MCF 10A (cell line): ENCODE data around the gene MOB3A. TPM values are rescaled to one million over a fixed set of nuclear protein-coding genes. Genes with fewer than 3 reads are reported as not detected.
"Not testable (repeated sequence)": the region's sequence is repeated elsewhere in the genome, so short reads cannot be mapped to it uniquely, and the experiment has no call there.

Source experiments
- BruUV-seq: library from RNA; stranded (reverse); fragments of 400-500 nt; replicated peaks from 2 replicates; lab custom pipeline; 2021; lab: Mats Ljungman, UMichigan
- CTCF ChIA-PET: fragments of 300-600 bp; sonication (Branson Sonifier 250); formaldehyde crosslinking; extraction: SDS; loops from one replicate; lab custom pipeline; 2021; ENCODE audit warnings: antibody characterized with exemption, inconsistent platforms; lab: Yijun Ruan, JAX
- POLR2A ChIA-PET: fragments of 300-600, 350-650 bp; sonication (Branson Sonifier 250); formaldehyde crosslinking; extraction: SDS; loops from one replicate; lab custom pipeline; 2020; ENCODE audit warnings: antibody characterized with exemption, inconsistent platforms; lab: Yijun Ruan, JAX
- DNase-seq: peaks from one replicate; pipeline ENCODE4 v3.0.0-alpha.2; 2018; ENCODE audit not compliant: unreplicated experiment
- H3K27ac Mint-ChIP-seq: one replicate; pipeline ENCODE4 v1.8.0; 2022; ENCODE audit warnings: mild to moderate bottlenecking, low read depth, mixed read lengths; ENCODE audit not compliant: unreplicated experiment
- H3K27me3 Mint-ChIP-seq: one replicate; pipeline ENCODE4 v1.8.0; 2022; ENCODE audit warnings: mixed read lengths; ENCODE audit not compliant: insufficient read depth, unreplicated experiment
- H3K36me3 Mint-ChIP-seq: one replicate; pipeline ENCODE4 v1.8.0; 2022; ENCODE audit warnings: mild to moderate bottlenecking, moderate library complexity, mixed read lengths; ENCODE audit not compliant: insufficient read depth, unreplicated experiment
- H3K4me1 Mint-ChIP-seq: one replicate; pipeline ENCODE4 v1.8.0; 2022; ENCODE audit warnings: mixed read lengths; ENCODE audit not compliant: insufficient read depth, unreplicated experiment
- H3K4me3 Mint-ChIP-seq: one replicate; pipeline ENCODE4 v1.8.0; 2022; ENCODE audit warnings: mild to moderate bottlenecking, moderate library complexity, mixed read lengths; ENCODE audit not compliant: unreplicated experiment
- H3K9me3 Mint-ChIP-seq: one replicate; pipeline ENCODE4 v1.8.0; 2022; ENCODE audit warnings: mixed read lengths; ENCODE audit not compliant: unreplicated experiment
- intact Hi-C: fragments of 100-400 bp; cut with micrococcal nuclease; formaldehyde crosslinking; loops from 2 replicates; pipeline ENCODE4 v1.14.1; 2022
- total RNA-seq: library from RNA; stranded (reverse); gene quantifications from 2 replicates; pipeline ENCODE4 v1.2.3, GENCODE V29; 2022
- TF ChIP-seq, protein P1 (sequence below): fragments of 200-600 bp; IDR thresholded peaks from one replicate; pipeline ENCODE4 v1.8.0; 2022; ENCODE audit warnings: antibody characterized with exemption, mild to moderate bottlenecking; ENCODE audit not compliant: unreplicated experiment

Gene MOB3A
- total RNA-seq, 1 experiment from 2014 or later = 40.9 TPM

DNA sequence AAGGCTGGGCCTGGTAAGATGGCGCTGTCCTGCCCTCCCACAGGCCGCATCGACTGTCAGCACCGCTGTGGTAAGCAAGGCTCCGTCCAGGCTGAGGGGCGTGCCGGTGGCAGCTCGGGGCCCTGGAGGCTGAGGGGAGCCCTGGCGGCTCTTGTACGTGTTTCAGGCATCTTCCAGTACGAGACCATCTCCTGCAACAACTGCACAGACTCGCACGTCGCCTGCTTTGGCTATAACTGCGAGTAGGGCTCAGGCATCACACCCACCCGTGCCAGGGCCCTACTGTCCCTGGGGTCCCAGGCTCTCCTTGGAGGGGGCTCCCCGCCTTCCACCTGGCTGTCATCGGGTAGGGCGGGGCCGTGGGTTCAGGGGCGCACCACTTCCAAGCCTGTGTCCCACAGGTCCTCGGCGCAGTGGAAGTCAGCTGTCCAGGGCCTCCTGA, 1.8 kb upstream of the MOB3A start:
- peaks cover 5% of the 10 kb centered on the region for H3K4me1 Mint-ChIP-seq
- no peaks in the 10 kb centered on the region for H3K27me3 Mint-ChIP-seq
- BruUV-seq = no TSS peak
- POLR2A ChIA-PET = interaction anchor here (0.6 kb wide), 1 partner anchor 121 kb away, joined by 6 read pairs; no protein-coding TSS in a partner anchor
- TF ChIP-seq, protein P1, sequence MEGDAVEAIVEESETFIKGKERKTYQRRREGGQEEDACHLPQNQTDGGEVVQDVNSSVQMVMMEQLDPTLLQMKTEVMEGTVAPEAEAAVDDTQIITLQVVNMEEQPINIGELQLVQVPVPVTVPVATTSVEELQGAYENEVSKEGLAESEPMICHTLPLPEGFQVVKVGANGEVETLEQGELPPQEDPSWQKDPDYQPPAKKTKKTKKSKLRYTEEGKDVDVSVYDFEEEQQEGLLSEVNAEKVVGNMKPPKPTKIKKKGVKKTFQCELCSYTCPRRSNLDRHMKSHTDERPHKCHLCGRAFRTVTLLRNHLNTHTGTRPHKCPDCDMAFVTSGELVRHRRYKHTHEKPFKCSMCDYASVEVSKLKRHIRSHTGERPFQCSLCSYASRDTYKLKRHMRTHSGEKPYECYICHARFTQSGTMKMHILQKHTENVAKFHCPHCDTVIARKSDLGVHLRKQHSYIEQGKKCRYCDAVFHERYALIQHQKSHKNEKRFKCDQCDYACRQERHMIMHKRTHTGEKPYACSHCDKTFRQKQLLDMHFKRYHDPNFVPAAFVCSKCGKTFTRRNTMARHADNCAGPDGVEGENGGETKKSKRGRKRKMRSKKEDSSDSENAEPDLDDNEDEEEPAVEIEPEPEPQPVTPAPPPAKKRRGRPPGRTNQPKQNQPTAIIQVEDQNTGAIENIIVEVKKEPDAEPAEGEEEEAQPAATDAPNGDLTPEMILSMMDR = no peak
- H3K36me3 Mint-ChIP-seq = peaks cover 32% of the 10 kb centered on the region
- H3K4me3 Mint-ChIP-seq = no peak overlapping the region
- no peak overlapping the region for H3K27ac Mint-ChIP-seq
- DNase-seq = no peak
- no peaks in the 10 kb centered on the region for H3K9me3 Mint-ChIP-seq
- CTCF ChIA-PET = no interaction called here
- intact Hi-C loops = no loop called here

DNA sequence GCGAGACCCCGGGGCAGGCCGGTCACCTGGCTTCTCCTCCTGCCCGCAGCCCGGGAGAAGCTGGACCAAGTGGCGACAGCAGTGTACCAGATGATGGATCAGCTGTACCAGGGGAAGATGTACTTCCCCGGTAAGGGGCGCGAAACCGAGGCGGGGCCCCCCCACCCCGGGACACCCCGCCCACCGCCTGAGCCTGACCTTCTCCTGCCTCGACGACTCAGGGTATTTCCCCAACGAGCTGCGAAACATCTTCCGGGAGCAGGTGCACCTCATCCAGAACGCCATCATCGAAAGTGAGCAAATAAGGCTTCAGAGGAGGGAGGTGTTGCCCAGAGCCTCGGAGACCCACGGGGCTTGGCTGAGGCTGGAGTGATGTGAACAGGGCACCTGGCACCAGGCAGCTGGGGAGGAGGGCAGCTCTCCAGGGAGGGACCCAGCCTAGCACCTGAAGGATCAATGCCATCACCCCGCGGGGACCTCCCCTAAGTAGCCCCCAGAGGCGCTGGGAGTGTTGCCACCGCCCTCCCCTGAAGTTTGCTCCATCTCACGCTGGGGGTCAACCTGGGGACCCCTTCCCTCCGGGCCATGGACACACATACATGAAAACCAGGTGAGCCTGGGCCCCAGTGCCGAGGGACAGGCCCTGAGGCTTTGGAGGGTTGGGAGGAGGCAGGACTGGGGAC, 1.2 kb upstream of the MOB3A start:
- intact Hi-C loops = no loop called here
- Mint-ChIP-seq H3K4me3 (peak overlapping the region; percentile 70), H3K9me3 (no peaks in the 10 kb centered on the region), H3K27me3 (no peaks in the 10 kb centered on the region), H3K27ac (peak overlapping the region; percentile 92), H3K4me1 (peaks cover 5% of the 10 kb centered on the region), H3K36me3 (peaks cover 27% of the 10 kb centered on the region)
- TF ChIP-seq, protein P1 = no peak
- CTCF ChIA-PET = interaction anchor here (0.6 to 0.8 kb wide), 4 partner anchors 118 to 698 kb away, joined by 3 to 5 read pairs (median 4); partner anchors contain the start of gene LSM7
- BruUV-seq = no TSS peak
- no peak for DNase-seq
- POLR2A ChIA-PET = interaction anchor here (0.5 to 0.8 kb wide), 3 partner anchors 54 to 853 kb away, joined by 3 to 6 read pairs (median 3); partner anchors contain the start of gene AP3D1

DNA sequence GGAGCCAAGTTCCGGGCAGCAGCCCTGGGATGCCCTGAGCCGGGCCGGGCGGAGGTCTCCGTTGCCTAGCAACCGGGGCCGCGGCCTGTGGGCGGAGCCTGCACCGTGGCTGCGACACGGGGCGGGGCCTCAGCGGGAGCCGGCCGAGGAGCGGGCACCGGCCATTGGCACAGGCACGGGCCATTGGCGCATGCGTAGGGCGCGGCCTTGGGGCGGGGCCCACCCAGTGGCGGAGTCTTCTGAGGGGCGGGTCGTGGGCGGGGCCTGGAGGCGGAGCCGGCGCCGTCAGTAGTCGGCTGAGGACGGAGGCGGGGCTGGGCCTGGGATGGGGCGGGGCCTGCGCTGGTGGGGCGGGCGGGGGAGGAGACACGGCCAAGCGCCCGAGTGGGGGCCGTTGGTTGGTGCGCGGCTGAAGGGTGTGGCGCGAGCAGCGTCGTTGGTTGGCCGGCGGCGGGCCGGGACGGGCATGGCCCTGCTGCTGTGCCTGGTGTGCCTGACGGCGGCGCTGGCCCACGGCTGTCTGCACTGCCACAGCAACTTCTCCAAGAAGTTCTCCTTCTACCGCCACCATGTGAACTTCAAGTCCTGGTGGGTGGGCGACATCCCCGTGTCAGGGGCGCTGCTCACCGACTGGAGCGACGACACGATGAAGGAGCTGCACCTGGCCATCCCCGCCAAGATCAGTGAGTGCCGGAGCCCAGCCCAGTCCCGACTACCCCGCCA, 515 bp upstream of the MOB3A start, which contains the start of gene IZUMO4:
Gene IZUMO4 (plus strand): TSS at position 436 of the 723 bp plus-strand sequence. CDS start 31 bp downstream, at position 467.
- intact Hi-C loops = no loop called here
- H3K4me3 Mint-ChIP-seq = peak within 1 kb of the TSS; percentile 96
- no TSS peak for BruUV-seq
- H3K36me3 Mint-ChIP-seq = peaks cover 20% of the 10 kb centered on the region
- DNase-seq = peak; percentile 95
- ChIA-PET CTCF (interaction anchor here (0.6 to 0.8 kb wide), 4 partner anchors 60 to 697 kb away, joined by 3 to 5 read pairs (median 3); partner anchors contain the start of gene LSM7), POLR2A (interaction anchor here (0.8 to 1.5 kb wide), 4 partner anchors 9 to 55 kb away, joined by 3 to 5 read pairs (median 3); partner anchors contain the start of gene AP3D1)
- no peaks in the 10 kb centered on the region for H3K9me3 Mint-ChIP-seq
- no peaks in the 10 kb centered on the region for H3K27me3 Mint-ChIP-seq
- peak within 1 kb of the TSS; percentile 92 for H3K27ac Mint-ChIP-seq
- TF ChIP-seq, protein P1 = peak; percentile 30
- H3K4me1 Mint-ChIP-seq = peaks cover 5% of the 10 kb centered on the region

DNA sequence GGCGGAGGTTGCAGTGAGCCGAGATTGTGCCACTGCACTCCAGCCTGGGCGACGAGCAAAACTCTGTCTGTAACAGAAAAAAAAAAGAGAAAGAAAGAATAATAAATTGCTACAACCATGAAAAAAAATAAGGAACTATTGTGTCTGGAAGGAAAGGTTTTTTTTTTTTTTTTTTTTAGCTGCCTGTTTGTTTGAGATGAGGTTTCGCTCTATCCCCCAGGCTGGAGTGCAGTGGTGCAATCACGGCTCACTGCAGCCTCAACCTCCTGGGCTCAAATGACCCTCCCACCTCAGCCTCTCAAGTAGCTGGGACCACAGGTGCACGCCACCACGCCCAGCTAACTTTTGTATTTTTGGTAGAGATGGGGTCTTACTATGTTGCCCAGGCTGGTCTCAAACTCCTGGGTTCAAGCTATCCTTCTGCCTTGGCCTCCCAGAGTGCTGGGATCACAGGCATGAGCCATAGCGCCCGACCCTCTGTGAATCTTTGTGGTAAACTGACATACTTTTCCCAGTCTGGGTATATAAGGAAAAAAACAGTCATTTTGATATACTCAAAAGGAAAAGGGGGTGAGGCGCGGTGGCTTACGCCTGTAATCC, 4.1 kb downstream of the MOB3A start:
- H3K27me3 Mint-ChIP-seq, BruUV-seq, H3K4me3 Mint-ChIP-seq, DNase-seq, H3K27ac Mint-ChIP-seq, H3K9me3 Mint-ChIP-seq: not testable (repeated sequence)
- Mint-ChIP-seq H3K36me3 (peaks cover 23% of the 10 kb centered on the region), H3K4me1 (peaks cover 36% of the 10 kb centered on the region)
- ChIA-PET CTCF (interaction anchor here (0.7 to 0.8 kb wide), 2 partner anchors 72 to 172 kb away, joined by 3 read pairs; no protein-coding TSS in a partner anchor), POLR2A (interaction anchor here (0.7 to 1.9 kb wide), 7 partner anchors 32 to 1022 kb away, joined by 3 to 6 read pairs (median 3); partner anchors contain the start of gene BTBD2)
- intact Hi-C loops = loop anchor here (2.0 kb wide), 1 partner anchor 73 kb away; no protein-coding TSS in a partner anchor
